HL-60/S4 (cell line): ENCODE results near the gene MBL2.

Experiments
- in situ Hi-C: fragments of 300-500 bp; cut with MboI; formaldehyde crosslinking; loops from 2 replicates; pipeline ENCODE4 v1.14.3; 2022; ENCODE audit warnings: low sequenced_read_pairs

Gene MBL2

DNA sequence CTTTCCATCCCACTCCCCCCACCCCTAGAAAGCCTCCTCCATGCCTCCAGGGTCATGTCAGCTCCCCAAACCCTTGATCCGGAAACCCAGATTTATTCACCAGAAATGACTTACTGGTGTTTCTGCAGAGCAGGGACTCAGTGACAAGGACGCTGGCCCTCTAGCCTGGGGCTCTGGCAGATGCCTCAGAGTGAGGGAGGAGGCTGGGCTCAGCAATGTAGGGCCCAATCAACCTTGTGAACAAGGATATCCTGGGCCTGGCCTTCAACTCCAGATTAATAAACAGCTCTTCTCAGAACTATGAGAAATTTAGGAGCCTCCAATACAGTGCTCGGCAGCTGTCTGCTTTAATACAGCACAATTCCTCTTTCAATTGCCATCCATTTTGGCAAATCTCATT is at the start of gene MBL2:
MBL2 (minus strand) TSS at position 162 of the 400 bp plus-strand sequence. CDS start 1,149 bp downstream, outside the sequence.
- in situ Hi-C loops = no loop called here

GRCh38 chr10:52820309-52820708 is 47.7 kb upstream of the MBL2 start:
- in situ Hi-C loops = no loop called here

GRCh38 chr10:52818019-52818418 is 45.4 kb upstream of the MBL2 start:
- in situ Hi-C loops = no loop called here

DNA sequence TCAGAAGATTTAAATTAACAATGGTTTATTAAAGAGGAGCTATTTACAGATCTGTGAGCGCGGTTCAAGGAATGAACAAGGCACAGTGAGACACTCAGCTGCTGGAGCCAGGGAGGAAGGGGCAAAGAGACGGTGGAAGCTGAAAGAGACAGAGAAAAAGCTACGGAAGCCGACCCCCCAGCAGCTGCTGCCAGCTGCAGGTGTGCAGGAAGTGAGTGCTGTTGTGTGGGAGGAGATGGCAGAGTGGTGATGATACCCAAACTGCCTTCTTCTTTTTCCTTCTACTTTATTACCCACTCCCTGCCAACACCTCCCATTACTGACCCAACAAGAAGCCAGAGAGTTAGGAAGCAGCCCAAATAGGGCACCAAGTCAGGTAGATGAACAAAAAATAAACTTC is 41.9 kb upstream of the MBL2 start:
- in situ Hi-C loops = no loop called here

DNA sequence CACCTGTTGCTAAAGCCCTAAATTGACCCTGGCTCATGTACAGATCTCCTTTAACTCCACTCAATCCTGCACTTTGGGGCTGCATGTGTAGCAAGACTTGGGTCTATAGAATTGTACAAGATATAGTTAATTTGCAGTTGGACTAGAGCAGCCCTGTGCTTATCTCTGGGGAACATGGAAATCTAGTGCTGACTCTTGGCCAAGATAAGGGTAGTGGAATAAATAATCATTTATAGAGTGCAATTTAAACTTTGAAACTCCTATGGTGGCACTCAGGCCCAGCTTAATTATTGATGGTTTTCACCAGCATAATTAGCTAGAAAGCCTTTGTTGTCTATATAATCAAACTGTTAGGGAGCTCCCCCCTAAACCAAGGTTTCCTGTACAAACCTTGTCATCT is 39.2 kb upstream of the MBL2 start:
- in situ Hi-C loops = no loop called here

GRCh38 chr10:52810761-52811160 is 38.2 kb upstream of the MBL2 start:
- in situ Hi-C loops = no loop called here

DNA sequence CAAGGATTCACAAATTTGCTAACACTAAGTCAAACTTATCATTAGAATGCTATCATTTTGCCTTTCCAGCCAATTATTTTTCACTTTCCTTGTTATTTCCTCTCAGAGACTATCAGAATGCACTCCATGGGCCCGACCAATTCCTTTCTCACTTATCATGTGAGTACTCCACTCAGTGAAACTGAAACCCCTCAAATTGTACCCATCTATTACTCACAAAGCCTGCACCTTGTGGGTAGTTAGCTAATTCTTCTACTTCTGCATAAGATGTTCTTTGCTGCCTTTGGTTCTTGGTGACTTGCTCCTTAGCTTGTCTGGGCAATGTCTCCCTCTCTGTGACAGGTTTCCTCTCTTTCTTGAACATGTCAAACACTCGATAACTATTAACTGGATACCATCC is 35.2 kb upstream of the MBL2 start:
- in situ Hi-C loops = no loop called here

GRCh38 chr10:52805414-52806285 is 33.1 kb upstream of the MBL2 start:
- in situ Hi-C loops = no loop called here

DNA sequence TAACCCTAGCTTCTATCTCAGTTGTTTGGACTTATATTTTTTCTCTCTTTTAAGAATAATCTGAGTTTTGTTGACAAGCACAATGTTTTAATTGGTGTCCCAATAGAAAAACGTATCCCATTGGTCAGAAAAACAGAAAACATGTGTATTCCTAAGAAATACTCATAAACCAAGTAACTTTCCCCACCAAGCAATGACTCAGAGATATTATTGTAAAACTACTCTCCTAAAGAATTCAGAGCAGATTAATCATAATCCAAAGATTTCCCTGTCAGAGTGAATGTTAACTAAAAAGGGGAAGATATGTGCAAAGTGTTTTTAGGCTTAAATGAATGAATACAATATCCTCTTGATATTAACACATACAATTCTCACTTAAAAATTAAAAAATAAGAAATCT is 29.4 kb upstream of the MBL2 start:
- in situ Hi-C loops = no loop called here

- in situ Hi-C loops = loop anchor here (25.0 kb wide), 1 partner anchor 149 kb away; no protein-coding TSS in a partner anchor
Observed at GRCh38 chr10:52786098-52786497, 13.5 kb upstream of the MBL2 start.

GRCh38 chr10:52785418-52785817 is 12.8 kb upstream of the MBL2 start:
- in situ Hi-C loops = loop anchor here (25.0 kb wide), 1 partner anchor 148 kb away; no protein-coding TSS in a partner anchor

GRCh38 chr10:52783726-52784125 is 11.1 kb upstream of the MBL2 start:
- in situ Hi-C loops = loop anchor here (25.0 kb wide), 1 partner anchor 146 kb away; no protein-coding TSS in a partner anchor

DNA sequence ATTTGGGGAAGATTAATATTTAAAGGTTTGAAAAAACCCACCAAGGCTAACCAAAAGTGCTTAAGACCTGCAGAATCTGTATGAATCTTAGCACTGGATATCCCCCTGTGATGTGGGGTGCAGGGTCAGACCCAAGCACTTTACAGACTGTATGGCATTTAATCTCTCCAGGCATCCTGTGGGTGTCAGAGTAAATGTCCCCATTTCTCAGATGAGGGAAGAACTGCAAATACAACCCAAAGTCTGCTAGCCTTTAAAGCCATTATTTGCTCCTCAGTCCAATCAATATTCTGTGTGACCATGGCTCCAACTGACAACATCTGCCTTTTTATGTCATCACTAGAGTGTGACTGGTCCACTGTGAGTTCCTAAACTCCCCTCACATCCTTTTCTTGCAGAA is 10.0 kb upstream of the MBL2 start:
- in situ Hi-C loops = loop anchor here (25.0 kb wide), 1 partner anchor 145 kb away; no protein-coding TSS in a partner anchor

GRCh38 chr10:52780391-52781155 is 8.0 kb upstream of the MBL2 start:
- in situ Hi-C loops = loop anchor here (25.0 kb wide), 1 partner anchor 143 kb away; no protein-coding TSS in a partner anchor

- in situ Hi-C loops = loop anchor here (25.0 kb wide), 1 partner anchor 142 kb away; no protein-coding TSS in a partner anchor
Observed at GRCh38 chr10:52779541-52780390, 7.2 kb upstream of the MBL2 start.

- in situ Hi-C loops = loop anchor here (25.0 kb wide), 1 partner anchor 141 kb away; no protein-coding TSS in a partner anchor
Observed at GRCh38 chr10:52778511-52779392, 6.2 kb upstream of the MBL2 start.

GRCh38 chr10:52777414-52777813 is 4.8 kb upstream of the MBL2 start:
- in situ Hi-C loops = loop anchor here (25.0 kb wide), 1 partner anchor 140 kb away; no protein-coding TSS in a partner anchor

DNA sequence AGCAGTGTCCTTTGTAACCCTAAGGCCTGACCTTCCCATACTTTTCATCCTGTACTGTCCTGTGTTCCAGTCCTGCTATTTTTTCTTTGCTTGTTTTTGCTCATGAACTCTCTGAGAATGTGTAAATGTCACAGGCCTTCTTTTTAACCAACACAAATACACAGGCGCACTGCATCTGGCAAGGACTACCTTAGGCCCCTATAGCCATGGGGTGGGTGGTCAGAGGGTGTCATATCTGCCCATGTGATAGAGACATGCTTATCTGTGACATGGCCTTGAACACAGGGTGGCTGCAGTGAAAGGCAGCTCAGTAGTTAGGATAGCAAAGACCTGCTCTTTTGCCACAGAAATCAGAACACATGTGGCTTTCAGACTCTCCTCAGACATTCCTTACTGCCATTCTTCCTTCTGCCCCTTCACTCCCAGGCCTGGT is 3.9 kb upstream of the MBL2 start:
- in situ Hi-C loops = loop anchor here (25.0 kb wide), 1 partner anchor 139 kb away; no protein-coding TSS in a partner anchor

- in situ Hi-C loops = loop anchor here (25.0 kb wide), 1 partner anchor 138 kb away; no protein-coding TSS in a partner anchor
Observed at GRCh38 chr10:52775132-52775647, 2.6 kb upstream of the MBL2 start.
